GM10248 (cell line): ENCODE data around the gene IQSEC2.

Experiments
- CTCF ChIA-PET: fragments of 300-600 bp; sonication (Branson Sonifier 250); formaldehyde crosslinking; extraction: SDS; loops from one replicate; lab custom pipeline; 2021; ENCODE audit warnings: antibody characterized with exemption; lab: Yijun Ruan, JAX
- POLR2A ChIA-PET: fragments of 350-650 bp; sonication (Branson Sonifier 250); formaldehyde crosslinking; extraction: SDS; loops from one replicate; lab custom pipeline; 2020; ENCODE audit warnings: antibody characterized with exemption; lab: Yijun Ruan, JAX
- DNase-seq: peaks from one replicate; pipeline ENCODE4 v3.0.0; 2012; ENCODE audit errors: extremely low spot score
- TF ChIP-seq, protein P1 (sequence below): IDR thresholded peaks from 2 replicates; pipeline ENCODE4 v1.5.1; 2012; ENCODE audit warnings: mild to moderate bottlenecking, low read depth; ENCODE audit errors: extremely low read depth, missing control alignments, control extremely low read depth

The IQSEC2 gene

DNA sequence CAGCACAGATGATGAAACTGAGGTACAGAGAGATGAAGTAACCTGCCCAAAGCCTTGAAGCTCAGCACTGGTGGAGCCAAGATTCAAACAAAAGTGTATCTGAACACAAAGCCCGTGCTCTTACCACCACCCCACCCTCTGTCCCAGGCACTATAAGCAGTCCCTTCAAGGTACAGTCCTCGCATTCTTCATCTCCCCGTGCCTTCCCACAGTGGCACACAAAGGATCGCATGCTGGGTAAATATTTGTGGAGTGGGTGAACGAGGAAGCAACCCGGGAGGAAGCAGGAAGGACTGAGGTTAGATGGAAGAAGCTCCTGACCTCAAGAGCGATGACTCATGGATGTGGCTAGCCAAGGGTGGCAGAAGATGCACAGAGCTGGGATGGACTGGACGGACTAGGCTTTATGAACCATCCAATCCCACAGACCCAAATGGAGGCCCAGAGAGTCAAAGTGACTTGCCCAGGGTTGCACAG is 18.4 kb downstream of the IQSEC2 start:
- DNase-seq = no peak
- TF ChIP-seq, protein P1, sequence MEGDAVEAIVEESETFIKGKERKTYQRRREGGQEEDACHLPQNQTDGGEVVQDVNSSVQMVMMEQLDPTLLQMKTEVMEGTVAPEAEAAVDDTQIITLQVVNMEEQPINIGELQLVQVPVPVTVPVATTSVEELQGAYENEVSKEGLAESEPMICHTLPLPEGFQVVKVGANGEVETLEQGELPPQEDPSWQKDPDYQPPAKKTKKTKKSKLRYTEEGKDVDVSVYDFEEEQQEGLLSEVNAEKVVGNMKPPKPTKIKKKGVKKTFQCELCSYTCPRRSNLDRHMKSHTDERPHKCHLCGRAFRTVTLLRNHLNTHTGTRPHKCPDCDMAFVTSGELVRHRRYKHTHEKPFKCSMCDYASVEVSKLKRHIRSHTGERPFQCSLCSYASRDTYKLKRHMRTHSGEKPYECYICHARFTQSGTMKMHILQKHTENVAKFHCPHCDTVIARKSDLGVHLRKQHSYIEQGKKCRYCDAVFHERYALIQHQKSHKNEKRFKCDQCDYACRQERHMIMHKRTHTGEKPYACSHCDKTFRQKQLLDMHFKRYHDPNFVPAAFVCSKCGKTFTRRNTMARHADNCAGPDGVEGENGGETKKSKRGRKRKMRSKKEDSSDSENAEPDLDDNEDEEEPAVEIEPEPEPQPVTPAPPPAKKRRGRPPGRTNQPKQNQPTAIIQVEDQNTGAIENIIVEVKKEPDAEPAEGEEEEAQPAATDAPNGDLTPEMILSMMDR = no peak
- ChIA-PET POLR2A (no interaction called here), CTCF (interaction anchor here (1.0 kb wide), 1 partner anchor 21 kb away, joined by 4 read pairs; no protein-coding TSS in a partner anchor)

DNA sequence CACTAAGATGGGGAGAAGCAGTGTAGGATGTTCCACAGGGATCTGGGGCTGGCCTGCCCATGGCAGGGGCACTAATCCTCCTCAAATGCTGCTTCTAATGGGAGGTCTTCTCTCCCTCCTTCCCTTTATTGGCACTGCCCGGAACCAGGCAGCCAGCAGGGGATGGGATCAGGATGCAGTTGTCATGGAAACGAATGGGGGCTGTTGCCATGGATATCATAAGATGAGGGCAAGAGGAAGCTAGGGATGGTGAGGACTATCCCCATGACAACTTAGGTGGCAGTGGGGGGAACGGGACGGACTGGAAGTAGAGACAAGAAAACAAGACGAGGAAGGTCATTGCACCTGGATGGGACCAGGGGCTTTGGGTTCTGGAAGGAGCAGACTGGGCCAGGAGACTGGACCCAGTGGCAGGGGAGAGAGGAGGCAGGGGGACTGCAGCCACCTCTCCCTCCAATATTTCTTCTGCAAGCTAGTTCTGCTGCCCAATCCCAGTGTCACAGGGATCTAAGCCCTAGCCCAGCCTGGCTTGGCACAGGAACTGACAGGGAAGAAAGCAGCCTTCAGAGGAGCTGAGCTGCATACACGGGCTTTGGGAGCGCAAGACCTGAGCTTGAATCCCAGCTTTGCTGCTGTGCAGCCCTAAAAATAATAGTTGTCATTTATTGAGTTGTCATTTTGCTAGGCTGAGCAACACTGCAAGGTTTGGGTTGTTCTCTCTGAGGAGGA is 19.0 kb downstream of the IQSEC2 start:
- TF ChIP-seq, protein P1 = no peak
- CTCF ChIA-PET = interaction anchor here (1.0 kb wide), 1 partner anchor 22 kb away, joined by 4 read pairs; no protein-coding TSS in a partner anchor
- POLR2A ChIA-PET = no interaction called here
- DNase-seq = no peak

DNA sequence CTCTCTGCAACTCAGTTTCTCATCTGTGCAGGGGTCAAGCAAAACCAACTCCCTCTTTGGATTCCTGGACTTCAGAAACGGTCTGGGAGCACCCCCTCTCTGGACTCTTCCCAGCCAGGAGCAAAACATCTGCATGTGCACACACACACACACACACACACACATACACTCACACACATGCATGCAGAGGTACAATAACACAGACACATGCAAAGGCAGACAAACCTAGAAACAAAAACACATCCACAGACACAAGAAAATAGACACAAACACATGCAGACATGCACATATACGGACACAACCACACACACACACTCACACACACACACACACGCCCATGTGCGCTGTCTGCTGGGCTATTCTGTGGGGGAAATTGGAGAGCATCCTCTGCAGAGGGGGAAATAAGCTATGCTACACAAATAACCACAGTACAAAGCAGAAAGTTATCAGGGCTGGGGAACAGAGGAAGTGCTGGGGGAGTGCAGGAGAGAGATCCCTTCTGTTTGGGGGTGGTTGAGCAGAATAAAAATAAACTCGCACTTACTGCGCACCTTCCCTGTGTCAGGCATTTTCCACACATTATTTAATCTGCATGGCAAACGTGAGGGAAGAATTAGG is 19.9 kb downstream of the IQSEC2 start:
- no peak for DNase-seq
- POLR2A ChIA-PET = no interaction called here
- CTCF ChIA-PET = no interaction called here
- TF ChIP-seq, protein P1 = no peak

DNA sequence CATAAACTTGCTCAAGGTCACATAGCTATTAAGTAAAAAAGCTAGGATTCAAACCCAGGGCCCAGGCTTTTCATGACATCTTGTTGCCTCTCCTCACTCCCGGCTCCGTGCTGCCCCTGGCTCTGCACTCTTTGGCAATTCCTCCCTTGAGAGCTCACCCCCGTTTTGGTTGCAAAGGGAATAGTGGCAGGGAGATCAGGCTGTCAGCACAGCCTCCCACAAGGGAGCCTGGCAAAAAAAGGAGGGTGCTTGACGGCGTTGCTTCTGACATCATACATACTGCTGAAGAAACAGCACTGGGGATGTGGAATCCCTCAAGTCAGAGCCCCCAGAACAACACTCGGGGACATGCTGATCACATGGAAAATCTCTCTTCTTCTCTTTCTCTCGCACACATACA is 20.5 kb downstream of the IQSEC2 start:
- no peak for DNase-seq
- TF ChIP-seq, protein P1 = no peak
- POLR2A ChIA-PET = no interaction called here
- CTCF ChIA-PET = no interaction called here

DNA sequence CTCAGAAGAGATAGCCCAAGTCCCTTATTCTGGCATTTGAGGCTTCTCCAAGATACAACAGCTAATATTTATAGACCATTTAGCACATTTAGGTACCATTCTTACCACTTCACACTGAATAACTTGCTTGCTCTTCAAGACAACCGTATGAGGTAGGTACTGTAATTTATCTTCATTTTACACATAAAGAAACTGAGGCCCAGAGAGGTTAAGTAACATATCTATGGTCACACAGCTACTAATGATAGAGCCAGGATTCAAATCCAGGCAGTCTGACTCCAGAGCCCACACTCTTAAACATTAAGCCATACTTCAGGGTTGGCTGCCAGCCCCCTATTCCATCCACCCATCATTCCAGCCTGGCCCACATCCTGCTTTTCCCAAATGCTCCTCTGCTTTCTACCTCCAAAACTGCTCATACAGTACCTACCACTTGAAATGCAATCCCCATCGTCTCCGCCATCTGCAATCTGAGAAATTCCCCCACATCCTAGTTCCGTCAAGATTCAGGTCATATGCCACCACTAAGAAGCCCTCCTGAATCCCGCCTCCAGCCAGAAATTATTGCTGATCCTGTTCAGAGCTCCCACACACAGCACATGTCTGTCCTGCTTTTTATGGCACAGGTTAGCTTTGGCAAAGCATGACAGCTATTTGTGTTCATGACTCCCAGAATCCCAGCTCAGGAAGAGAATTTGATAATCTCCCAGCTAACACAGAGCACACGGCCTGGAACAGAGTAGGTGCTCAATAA is 23.5 kb downstream of the IQSEC2 start:
- POLR2A ChIA-PET = no interaction called here
- CTCF ChIA-PET = no interaction called here
- TF ChIP-seq, protein P1 = no peak
- DNase-seq = no peak

DNA sequence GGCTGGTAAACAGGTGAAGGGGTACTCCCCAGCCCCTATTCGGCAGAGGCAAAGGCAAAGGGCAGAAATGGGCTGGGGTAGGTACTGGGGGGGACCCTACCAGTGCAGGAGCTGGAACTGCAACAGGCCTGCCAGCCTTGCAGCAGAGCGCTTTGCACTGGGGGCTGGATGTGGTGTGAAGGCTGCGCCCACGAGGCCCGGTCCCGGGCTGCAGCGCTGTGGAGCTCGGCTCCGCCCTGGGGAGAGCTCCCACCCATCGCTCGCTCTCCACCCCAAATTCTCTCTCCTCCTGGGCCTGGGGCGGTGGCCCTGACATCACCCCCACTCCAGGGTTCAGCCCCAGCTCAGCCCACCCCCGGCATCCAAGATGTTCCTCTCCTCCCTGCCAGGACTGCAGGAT is 24.2 kb downstream of the IQSEC2 start:
- ChIA-PET CTCF (no interaction called here), POLR2A (no interaction called here)
- TF ChIP-seq, protein P1 = no peak
- DNase-seq = no peak
